Activated CD4-positive, alpha-beta T cell treated with anti-CD3 and anti-CD28 coated beads, Interleukin-10, Interleukin-2, amounts not matched to agents 100 ng/mL and 50 ng/mL, durations not matched to agents 16 hours and 8 hours (primary cell): ENCODE data around the gene PLPP4.

Source experiments
- DNase-seq: peaks from one replicate; pipeline ENCODE4 v3.0.0-alpha.2; 2020

PLPP4 gene

GRCh38 chr10:120614680-120615079 lies 157.7 kb downstream of the PLPP4 start:
- DNase-seq = no peak

- DNase-seq = no peak
Observed at GRCh38 chr10:120616311-120616911, 159.4 kb downstream of the PLPP4 start.

GRCh38 chr10:120628197-120628596 lies 171.2 kb downstream of the PLPP4 start:
- no peak for DNase-seq

GRCh38 chr10:120630266-120630665 lies 173.2 kb downstream of the PLPP4 start:
- DNase-seq = no peak

GRCh38 chr10:120632047-120632446 lies 175.0 kb downstream of the PLPP4 start:
- no peak for DNase-seq

GRCh38 chr10:120632942-120633341 lies 175.9 kb downstream of the PLPP4 start:
- DNase-seq = no peak

- DNase-seq = no peak
Observed at GRCh38 chr10:120634659-120635058, 177.6 kb downstream of the PLPP4 start.
